Right ventricle myocardium inferior (tissue), 1 donor: ENCODE data around the gene CNTFR. TPM values are rescaled to one million over a fixed set of nuclear protein-coding genes. Genes with fewer than 3 reads are reported as not detected.

ENCODE experiments used
- ATAC-seq: fragments of 200-7000 bp; cut with Tn5 transposase; one replicate; pipeline ENCODE4 v1.9.1; 2020; ENCODE audit warnings: mild to moderate bottlenecking, moderate library complexity
- DNase-seq: peaks from one replicate; pipeline ENCODE4 v3.0.0; 2021; ENCODE audit errors: missing footprints
- intact Hi-C: fragments of 100-400 bp; cut with DNase I; formaldehyde crosslinking; loops from one replicate; pipeline ENCODE4 v1.11.0; 2022
- total RNA-seq: library from RNA; stranded (reverse); fragmentation: NEBNext Ultra II Directional; extraction: Animal tissue kit (Norgen Biotek cat#: 25700); gene quantifications from one replicate; pipeline ENCODE4 v1.2.1, GENCODE V29; 2021
- donor health status: DM: no; HTN: yes; CAD: no; lungs with severe emphysema.

CNTFR gene
- total RNA-seq, 1 donor from 2014 or later, result 8.7 TPM

GRCh38 chr9:34562135-34562745 is 27.3 kb downstream of the CNTFR start:
- intact Hi-C loops, result no loop called here
- ATAC-seq (no peak), DNase-seq (no peak)

GRCh38 chr9:34560599-34561214 is 28.8 kb downstream of the CNTFR start:
- intact Hi-C loops, result no loop called here
- peak; percentile 27 for ATAC-seq
- DNase-seq, result no peak

GRCh38 chr9:34559624-34560455 is 29.7 kb downstream of the CNTFR start:
- DNase-seq, result no peak

GRCh38 chr9:34558919-34559623 is 30.5 kb downstream of the CNTFR start:
- intact Hi-C loops, result no loop called here
- ATAC-seq (no peak), DNase-seq (no peak)

More at GRCh38 chr9:34559624-34560455, 29.7 kb downstream of the CNTFR start:
- intact Hi-C loops, result no loop called here
- peak; percentile 73 for ATAC-seq

GRCh38 chr9:34558364-34558763 is 31.2 kb downstream of the CNTFR start:
- intact Hi-C loops, result no loop called here
- ATAC-seq, result no peak
- DNase-seq, result no peak

- DNase-seq (no peak), ATAC-seq (no peak)
- intact Hi-C loops, result no loop called here
These were observed 31.9 kb downstream of the CNTFR start for GRCh38 chr9:34557426-34558321.

GRCh38 chr9:34556949-34557348 is 32.6 kb downstream of the CNTFR start:
- intact Hi-C loops, result no loop called here
- ATAC-seq (no peak), DNase-seq (no peak)

- DNase-seq (no peak), ATAC-seq (no peak)
- intact Hi-C loops, result no loop called here
These were observed 33.5 kb downstream of the CNTFR start for GRCh38 chr9:34555936-34556525.

GRCh38 chr9:34555500-34555899 is 34.0 kb downstream of the CNTFR start:
- ATAC-seq, result no peak
- peak; percentile 28 for DNase-seq
- intact Hi-C loops, result no loop called here

- no peak for ATAC-seq
- intact Hi-C loops, result no loop called here
- DNase-seq, result peak; percentile 66
These were observed 34.5 kb downstream of the CNTFR start for GRCh38 chr9:34555002-34555348.

- intact Hi-C loops, result no loop called here
- peak; percentile 28 for DNase-seq
- ATAC-seq, result no peak
These were observed 35.1 kb downstream of the CNTFR start for GRCh38 chr9:34554211-34555001.

GRCh38 chr9:34553511-34554021 is 36.0 kb downstream of the CNTFR start:
- DNase-seq, result peak; percentile 50
- no peak for ATAC-seq
- intact Hi-C loops, result no loop called here

GRCh38 chr9:34552986-34553385 is 36.5 kb downstream of the CNTFR start:
- DNase-seq, result peak; percentile 31
- no peak for ATAC-seq
- intact Hi-C loops, result no loop called here

- DNase-seq, result peak; percentile 57
- no peak for ATAC-seq
These were observed 36.9 kb downstream of the CNTFR start for GRCh38 chr9:34552606-34552981.

GRCh38 chr9:34551751-34552605 is 37.5 kb downstream of the CNTFR start:
- ATAC-seq (no peak), DNase-seq (peak; percentile 50)
- intact Hi-C loops, result no loop called here

More at GRCh38 chr9:34552606-34552981, 36.9 kb downstream of the CNTFR start:
- intact Hi-C loops, result no loop called here

GRCh38 chr9:34550681-34551270 is 38.7 kb downstream of the CNTFR start:
- DNase-seq, result peak; percentile 39
- ATAC-seq, result no peak
- intact Hi-C loops, result no loop called here
